PC-3 (cell line): ENCODE data around the gene SNRNP35. TPM values are rescaled to one million over a fixed set of nuclear protein-coding genes. Genes with fewer than 3 reads are reported as not detected.

ENCODE experiments used
- ATAC-seq: fragments of 200-7000 bp; cut with Tn5 transposase; 2 replicates; pipeline ENCODE4 v1.9.1; 2020; ENCODE audit warnings: mild to moderate bottlenecking, moderate library complexity
- BruUV-seq: library from RNA; stranded (reverse); fragments of 400-500 nt; replicated peaks from 2 replicates; lab custom pipeline; 2021; lab: Mats Ljungman, UMichigan
- CTCF ChIA-PET: fragments of 300-600 bp; sonication (Branson Sonifier 250); formaldehyde crosslinking; loops from one replicate; lab custom pipeline; 2022; ENCODE audit warnings: antibody characterized with exemption; lab: Charles Lee
- POLR2A ChIA-PET: fragments of 300-600 bp; sonication (Branson Sonifier 250); formaldehyde crosslinking; loops from one replicate; lab custom pipeline; 2022; ENCODE audit warnings: antibody characterized with exemption; ENCODE audit not compliant: unreplicated experiment; lab: Charles Lee
- DNase-seq: peaks from one replicate; pipeline ENCODE4 v3.0.0-alpha.2; 2015
- H2AFZ ChIP-seq: fragments of 300-600 bp; sonication (generic); 2 replicates; pipeline ENCODE4 v1.6.0; 2016; ENCODE audit warnings: antibody characterized with exemption, low read length
- H3F3A ChIP-seq: fragments of 300-600 bp; sonication (generic); one replicate; pipeline ENCODE4 v1.6.0; 2017; ENCODE audit warnings: antibody characterized with exemption, low read length, control low read depth, mild to moderate bottlenecking; ENCODE audit not compliant: unreplicated experiment
- H3K27ac ChIP-seq: fragments of 300-600 bp; sonication (generic); 2 replicates; pipeline ENCODE4 v1.5.1; 2016; ENCODE audit warnings: mild to moderate bottlenecking, low read length
- H3K27me3 ChIP-seq: fragments of 300-600 bp; sonication (generic); 2 replicates; pipeline ENCODE4 v1.6.1; 2016; ENCODE audit warnings: low read length, mixed read lengths
- H3K36me3 ChIP-seq: fragments of 300-600 bp; sonication (generic); 2 replicates; pipeline ENCODE4 v1.6.1; 2016; ENCODE audit warnings: low read depth, mixed run types, low read length, mixed read lengths
- H3K4me1 ChIP-seq: fragments of 300-600 bp; sonication (generic); 2 replicates; pipeline ENCODE4 v1.5.1; 2016; ENCODE audit warnings: low read length; ENCODE audit not compliant: insufficient read depth
- H3K4me2 ChIP-seq: fragments of 300-600 bp; sonication (generic); 2 replicates; pipeline ENCODE4 v1.6.0; 2016; ENCODE audit warnings: low read length
- H3K4me3 ChIP-seq: fragments of 300-600 bp; sonication (generic); 2 replicates; pipeline ENCODE4 v1.5.1; 2016; ENCODE audit warnings: mild to moderate bottlenecking, low read length, mixed read lengths
- H3K79me2 ChIP-seq: fragments of 300-600 bp; sonication (generic); 2 replicates; pipeline ENCODE4 v1.6.1; 2017; ENCODE audit warnings: low read length, mixed read lengths
- H3K9ac ChIP-seq: fragments of 300-600 bp; sonication (generic); 2 replicates; pipeline ENCODE4 v1.6.0; 2016; ENCODE audit warnings: mild to moderate bottlenecking, low read length
- H3K9me2 ChIP-seq: fragments of 300-600 bp; sonication (generic); replicated peaks from 2 replicates; pipeline ENCODE4 v1.6.1; 2016; ENCODE audit warnings: mixed run types, low read length, mixed read lengths
- H3K9me3 ChIP-seq: fragments of 300-600 bp; sonication (generic); 2 replicates; pipeline ENCODE4 v1.6.1; 2016; ENCODE audit warnings: low read length, mixed read lengths
- H4K20me1 ChIP-seq: fragments of 300-600 bp; sonication (generic); 2 replicates; pipeline ENCODE4 v1.6.1; 2016; ENCODE audit warnings: low read length, mixed read lengths
- EZH2 ChIP-seq: fragments of 300-600 bp; sonication (generic); IDR thresholded peaks from one replicate; pipeline ENCODE4 v1.6.1; 2017; ENCODE audit warnings: antibody characterized with exemption, mild to moderate bottlenecking, low read length; ENCODE audit not compliant: unreplicated experiment
- EZH2phosphoT487 ChIP-seq: fragments of 300-600 bp; sonication (generic); IDR thresholded peaks from 2 replicates; pipeline ENCODE4 v1.6.1; 2018; ENCODE audit warnings: mild to moderate bottlenecking, antibody characterized with exemption, low read length, borderline replicate concordance
- intact Hi-C: fragments of 100-400 bp; cut with micrococcal nuclease; formaldehyde crosslinking; loops from 2 replicates; pipeline ENCODE4 v1.9.0; 2023
- total RNA-seq: library from RNA; depleted of rRNA; stranded (reverse); fragments of >200 nt; gene quantifications from 2 replicates; pipeline ENCODE4 v1.2.3, GENCODE V29; 2014
- TF ChIP-seq, protein P1 (sequence below): fragments of 300-600 bp; sonication (generic); conservative IDR thresholded peaks from 2 replicates; pipeline ENCODE4 v1.5.1; 2017; ENCODE audit warnings: antibody characterized with exemption, low read depth, mild to moderate bottlenecking, low read length

SNRNP35 gene
- total RNA-seq, 1 experiment from 2014 or later = 15.9 TPM

DNA sequence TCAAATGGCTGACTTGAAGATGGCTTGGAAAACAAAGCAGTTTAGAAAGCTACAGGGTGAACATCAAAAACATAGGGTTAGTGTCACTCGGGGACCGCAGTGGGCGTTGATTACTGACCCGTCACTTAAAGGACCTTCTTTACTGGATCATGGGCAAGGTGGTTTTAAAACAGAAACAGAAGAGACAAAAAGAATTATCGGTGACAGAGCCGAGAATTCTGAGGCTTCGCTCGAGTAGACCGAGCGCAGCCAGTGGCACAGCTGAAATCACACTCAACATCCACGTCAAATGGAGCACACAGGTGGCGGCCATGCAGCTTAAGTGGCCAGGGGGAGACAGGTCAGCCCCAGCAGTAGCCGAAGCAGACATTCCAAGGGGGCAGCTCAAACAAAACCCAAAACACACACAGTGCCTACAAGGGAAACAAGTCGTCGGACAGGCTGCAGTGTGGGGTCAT, 17.3 kb downstream of the SNRNP35 start:
- no TSS peak for BruUV-seq
- Histone ChIP-seq H3K79me2 (no peaks in the 10 kb centered on the region), H3K4me1 (no peaks in the 10 kb centered on the region), H3K9me3 (no peaks in the 10 kb centered on the region), H3K4me2 (no peak overlapping the region), H3K27me3 (no peaks in the 10 kb centered on the region), H3K27ac (no peak overlapping the region), H2AFZ (no peak overlapping the region), H3K36me3 (no peaks in the 10 kb centered on the region; the same call in 1 of the 2 replicates), H4K20me1 (no peaks in the 10 kb centered on the region), H3K9ac (no peak overlapping the region), H3K4me3 (no peak overlapping the region), H3K9me2 (no peaks in the 10 kb centered on the region), H3F3A (no peaks in the 10 kb centered on the region)
- intact Hi-C loops = no loop called here
- CTCF ChIA-PET = no interaction called here
- no peak for ATAC-seq
- POLR2A ChIA-PET = no interaction called here
- no peak for DNase-seq
- TF ChIP-seq EZH2 = no peak
- no peak for TF ChIP-seq EZH2phosphoT487
- TF ChIP-seq, protein P1, sequence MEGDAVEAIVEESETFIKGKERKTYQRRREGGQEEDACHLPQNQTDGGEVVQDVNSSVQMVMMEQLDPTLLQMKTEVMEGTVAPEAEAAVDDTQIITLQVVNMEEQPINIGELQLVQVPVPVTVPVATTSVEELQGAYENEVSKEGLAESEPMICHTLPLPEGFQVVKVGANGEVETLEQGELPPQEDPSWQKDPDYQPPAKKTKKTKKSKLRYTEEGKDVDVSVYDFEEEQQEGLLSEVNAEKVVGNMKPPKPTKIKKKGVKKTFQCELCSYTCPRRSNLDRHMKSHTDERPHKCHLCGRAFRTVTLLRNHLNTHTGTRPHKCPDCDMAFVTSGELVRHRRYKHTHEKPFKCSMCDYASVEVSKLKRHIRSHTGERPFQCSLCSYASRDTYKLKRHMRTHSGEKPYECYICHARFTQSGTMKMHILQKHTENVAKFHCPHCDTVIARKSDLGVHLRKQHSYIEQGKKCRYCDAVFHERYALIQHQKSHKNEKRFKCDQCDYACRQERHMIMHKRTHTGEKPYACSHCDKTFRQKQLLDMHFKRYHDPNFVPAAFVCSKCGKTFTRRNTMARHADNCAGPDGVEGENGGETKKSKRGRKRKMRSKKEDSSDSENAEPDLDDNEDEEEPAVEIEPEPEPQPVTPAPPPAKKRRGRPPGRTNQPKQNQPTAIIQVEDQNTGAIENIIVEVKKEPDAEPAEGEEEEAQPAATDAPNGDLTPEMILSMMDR = no peak

GRCh38 chr12:123478069-123478468, 20.1 kb downstream of the SNRNP35 start:
- TF ChIP-seq EZH2 = no peak
- no peak for TF ChIP-seq EZH2phosphoT487
- TF ChIP-seq, protein P1 = no peak
- BruUV-seq = no TSS peak
- ChIA-PET CTCF (no interaction called here), POLR2A (no interaction called here)
- Histone ChIP-seq H3K79me2 (no peaks in the 10 kb centered on the region), H2AFZ (no peak overlapping the region), H3K9me3 (no peaks in the 10 kb centered on the region), H3F3A (no peaks in the 10 kb centered on the region), H3K9me2 (no peaks in the 10 kb centered on the region), H3K9ac (no peak overlapping the region), H4K20me1 (no peaks in the 10 kb centered on the region), H3K4me2 (no peak overlapping the region), H3K4me1 (no peaks in the 10 kb centered on the region), H3K27ac (no peak overlapping the region), H3K36me3 (no peaks in the 10 kb centered on the region), H3K27me3 (no peaks in the 10 kb centered on the region), H3K4me3 (no peak overlapping the region)
- intact Hi-C loops = no loop called here
- no peak for ATAC-seq
- DNase-seq = no peak

DNA sequence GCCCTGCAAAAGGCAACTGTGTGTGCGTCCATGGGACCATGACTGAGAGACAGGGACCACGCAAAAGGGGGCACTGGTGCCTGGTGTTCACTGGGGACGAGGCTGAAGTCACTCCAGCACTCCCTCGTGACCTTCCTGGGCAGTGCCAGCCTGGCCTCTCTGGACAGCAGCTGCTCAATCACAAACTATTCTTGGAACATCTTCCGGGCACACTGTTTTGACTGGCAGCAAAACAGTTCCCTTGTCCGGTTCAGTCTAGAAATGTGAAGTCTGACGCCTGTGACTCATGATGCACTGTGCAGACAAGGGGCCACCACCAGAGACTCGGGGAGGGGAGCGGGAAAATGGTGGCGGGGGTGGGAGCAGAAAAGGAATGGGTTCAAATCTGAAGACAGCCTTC, 20.8 kb downstream of the SNRNP35 start:
- no peak overlapping the region for H3K4me3 ChIP-seq
- no peaks in the 10 kb centered on the region for H3K4me1 ChIP-seq
- H3K9me2 ChIP-seq = no peaks in the 10 kb centered on the region
- H3K79me2 ChIP-seq = no peaks in the 10 kb centered on the region
- no peak overlapping the region for H3K4me2 ChIP-seq
- no peaks in the 10 kb centered on the region for H3F3A ChIP-seq
- no TSS peak for BruUV-seq
- no peaks in the 10 kb centered on the region for H3K9me3 ChIP-seq
- H3K36me3 ChIP-seq = no peaks in the 10 kb centered on the region
- POLR2A ChIA-PET = no interaction called here
- ATAC-seq = no peak
- H2AFZ ChIP-seq = no peak overlapping the region
- no peaks in the 10 kb centered on the region for H4K20me1 ChIP-seq
- H3K9ac ChIP-seq = no peak overlapping the region
- no peak for DNase-seq
- intact Hi-C loops = no loop called here
- H3K27ac ChIP-seq = no peak overlapping the region
- H3K27me3 ChIP-seq = no peaks in the 10 kb centered on the region
- no peak for TF ChIP-seq EZH2
- TF ChIP-seq, protein P1 = no peak
- CTCF ChIA-PET = no interaction called here
